ENCODE measurements around the gene NAA60.
A peak's percentile ranks its signal among the peaks of the same experiment; 100 is the strongest.

NAA60 gene

DNA sequence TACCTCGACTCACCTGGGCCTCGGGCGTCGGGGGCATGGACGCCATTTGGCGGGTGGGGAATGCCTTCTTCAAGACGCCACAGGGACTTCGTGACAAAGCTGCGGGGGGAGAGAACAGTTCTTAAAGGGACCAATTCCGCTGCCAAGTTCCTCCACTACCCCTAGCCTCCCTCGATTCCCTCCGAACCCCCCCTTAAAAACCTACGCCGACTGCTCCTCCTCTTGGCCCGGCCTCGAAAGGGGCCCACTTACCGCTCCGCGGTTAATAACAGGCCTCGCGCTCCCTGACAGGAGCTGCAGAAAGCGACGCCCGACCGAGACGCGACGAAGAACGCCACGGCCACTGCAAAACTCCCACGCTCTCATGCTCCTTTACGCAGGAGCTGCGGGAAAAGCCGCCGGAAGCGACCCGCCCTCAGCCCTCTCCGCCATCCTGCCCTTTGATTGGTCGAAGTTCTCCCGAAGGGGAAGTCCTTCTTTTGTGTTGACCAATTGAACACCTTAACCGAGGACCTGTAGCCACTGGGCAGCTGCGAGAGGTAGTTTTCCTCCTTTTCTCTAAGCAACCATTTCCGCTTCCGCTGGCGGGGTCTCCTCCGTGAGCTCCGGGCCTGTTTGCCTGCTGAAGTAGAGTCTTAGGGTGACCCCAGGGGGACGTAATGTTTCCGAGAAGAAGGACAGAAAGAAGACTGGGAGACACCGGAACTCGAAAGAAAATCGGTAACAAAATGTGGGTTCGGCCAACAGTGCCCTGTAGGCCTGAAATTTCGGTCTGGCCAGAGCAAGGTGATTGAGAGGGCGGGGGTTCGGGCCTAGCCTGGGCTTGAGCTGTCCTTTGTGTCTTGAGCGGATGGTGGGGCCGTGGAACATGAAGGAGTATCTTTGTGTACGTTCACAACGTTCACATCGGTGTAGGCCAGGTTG lies at the start of gene NAA60, which contains the start of gene ZNF597:
Gene NAA60 (plus strand): TSS at position 573 of the 924 bp plus-strand sequence. CDS start 32,548 bp downstream, outside the sequence.
Gene ZNF597 (minus strand): TSS at position 397 of the 924 bp plus-strand sequence. CDS start 351 bp downstream, at position 46.
- no peak for FAIRE-seq
- TF ChIP-seq, protein P1, sequence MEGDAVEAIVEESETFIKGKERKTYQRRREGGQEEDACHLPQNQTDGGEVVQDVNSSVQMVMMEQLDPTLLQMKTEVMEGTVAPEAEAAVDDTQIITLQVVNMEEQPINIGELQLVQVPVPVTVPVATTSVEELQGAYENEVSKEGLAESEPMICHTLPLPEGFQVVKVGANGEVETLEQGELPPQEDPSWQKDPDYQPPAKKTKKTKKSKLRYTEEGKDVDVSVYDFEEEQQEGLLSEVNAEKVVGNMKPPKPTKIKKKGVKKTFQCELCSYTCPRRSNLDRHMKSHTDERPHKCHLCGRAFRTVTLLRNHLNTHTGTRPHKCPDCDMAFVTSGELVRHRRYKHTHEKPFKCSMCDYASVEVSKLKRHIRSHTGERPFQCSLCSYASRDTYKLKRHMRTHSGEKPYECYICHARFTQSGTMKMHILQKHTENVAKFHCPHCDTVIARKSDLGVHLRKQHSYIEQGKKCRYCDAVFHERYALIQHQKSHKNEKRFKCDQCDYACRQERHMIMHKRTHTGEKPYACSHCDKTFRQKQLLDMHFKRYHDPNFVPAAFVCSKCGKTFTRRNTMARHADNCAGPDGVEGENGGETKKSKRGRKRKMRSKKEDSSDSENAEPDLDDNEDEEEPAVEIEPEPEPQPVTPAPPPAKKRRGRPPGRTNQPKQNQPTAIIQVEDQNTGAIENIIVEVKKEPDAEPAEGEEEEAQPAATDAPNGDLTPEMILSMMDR (IDR thresholded peaks at IDR 0.05; ENCODE audit: insufficient read depth, missing control alignments): no peak
- peak; percentile 60 for DNase-seq (ENCODE audit: insufficient read length, low spot score)

DNA sequence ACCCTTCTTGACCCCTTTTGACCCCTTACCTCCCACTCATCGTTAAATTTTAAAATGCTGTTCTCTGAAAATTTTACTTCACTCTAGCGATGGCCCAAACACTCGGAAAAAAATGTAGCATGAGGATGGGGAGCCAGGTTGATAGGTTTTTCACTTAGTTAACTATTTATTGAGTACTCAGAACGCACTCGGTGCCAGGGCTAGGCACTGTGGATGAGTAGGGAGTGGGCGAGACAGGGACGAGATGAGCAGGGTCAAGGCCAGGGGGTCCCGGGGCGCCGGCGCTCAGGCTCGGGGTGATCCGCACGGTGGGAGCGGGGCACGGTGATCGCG lies 43.1 kb upstream of the NAA60 start:
- DNase-seq (ENCODE audit: insufficient read length, low spot score) (no peak), FAIRE-seq (no peak)
- TF ChIP-seq, protein P1 (IDR thresholded peaks at IDR 0.05; ENCODE audit: insufficient read depth, missing control alignments): no peak

DNA sequence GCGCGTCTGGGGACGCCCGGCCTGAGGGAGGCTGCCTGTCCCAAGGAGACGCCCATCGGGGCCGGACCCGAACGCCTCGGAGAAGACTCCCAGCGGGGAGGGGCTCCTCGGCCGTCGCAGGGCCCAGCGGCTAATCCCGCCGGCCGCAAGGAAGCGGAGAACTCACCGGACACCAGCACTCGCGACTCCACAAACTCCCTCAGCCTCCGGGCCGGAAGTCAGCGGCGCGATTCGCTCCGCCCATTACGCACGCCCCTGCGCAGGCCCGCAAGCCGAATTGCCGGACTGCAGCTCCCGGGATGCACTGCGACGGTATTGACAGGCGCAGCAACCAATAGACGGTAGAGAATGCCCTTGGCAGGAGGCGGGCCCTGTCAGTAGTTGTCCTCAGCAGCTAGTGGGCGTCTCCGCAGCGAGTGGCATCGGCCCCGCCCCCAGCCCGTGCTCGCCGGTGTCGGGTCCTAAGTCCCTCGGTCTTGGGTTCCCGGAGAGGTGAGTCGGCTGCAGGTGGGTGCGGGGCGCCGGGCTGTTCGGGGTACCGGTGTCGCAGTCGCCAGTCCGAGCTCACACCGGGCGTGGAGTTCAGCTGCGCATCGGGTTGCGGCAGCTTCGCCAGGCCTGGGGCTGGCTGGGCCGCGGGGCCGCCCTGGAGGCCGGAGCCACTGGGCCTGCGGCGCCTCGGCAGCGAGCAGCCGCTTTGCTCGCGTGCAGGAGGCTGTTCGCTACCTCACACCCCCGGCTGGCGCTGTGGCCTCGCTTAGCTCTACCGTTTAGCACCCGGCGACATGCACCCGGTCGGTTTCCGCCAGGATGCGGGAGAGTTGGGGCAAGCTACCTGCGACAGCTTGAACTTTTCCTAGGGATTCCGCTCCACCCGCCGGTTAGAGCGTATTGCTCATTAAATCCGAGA lies 42.4 kb upstream of the NAA60 start, which contains the start of the genes ZNF174 and ZSCAN32:
Gene ZNF174 (plus strand): TSS at position 437 of the 910 bp plus-strand sequence. CDS start 790 bp downstream, outside the sequence.
Gene ZSCAN32 (minus strand): TSS at position 226 of the 910 bp plus-strand sequence. CDS start 3,447 bp downstream, outside the sequence.
- TF ChIP-seq, protein P1 (IDR thresholded peaks at IDR 0.05; ENCODE audit: insufficient read depth, missing control alignments): no peak
- no peak for FAIRE-seq
- DNase-seq (ENCODE audit: insufficient read length, low spot score): peak; percentile 98

DNA sequence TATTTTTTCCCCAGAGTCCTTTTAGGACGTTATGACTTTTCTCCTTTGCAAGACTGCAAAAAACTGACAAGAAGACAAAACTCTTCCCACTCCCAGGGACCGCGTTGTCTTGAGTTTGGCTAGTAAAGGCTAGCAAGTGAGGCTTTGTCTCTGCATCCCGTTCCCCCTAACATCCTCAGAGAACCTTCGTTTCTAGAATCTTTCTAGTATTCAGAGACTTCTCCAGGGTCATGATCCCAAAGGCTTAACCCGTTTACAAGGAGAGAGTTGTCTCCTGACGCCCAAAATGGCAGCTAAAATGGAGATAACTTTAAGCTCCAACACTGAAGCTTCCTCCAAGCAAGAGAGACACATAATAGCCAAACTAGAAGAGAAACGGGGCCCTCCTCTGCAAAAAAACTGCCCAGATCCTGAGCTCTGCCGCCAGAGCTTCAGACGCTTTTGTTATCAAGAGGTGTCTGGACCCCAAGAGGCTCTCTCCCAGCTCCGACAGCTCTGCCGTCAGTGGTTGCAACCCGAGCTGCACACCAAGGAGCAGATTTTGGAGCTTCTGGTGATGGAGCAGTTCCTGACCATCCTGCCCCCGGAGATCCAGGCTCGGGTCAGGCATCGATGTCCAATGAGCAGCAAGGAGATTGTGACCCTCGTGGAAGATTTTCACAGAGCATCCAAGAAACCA lies 41.6 kb upstream of the NAA60 start:
- FAIRE-seq (no peak), DNase-seq (ENCODE audit: insufficient read length, low spot score) (no peak)
- TF ChIP-seq, protein P1 (IDR thresholded peaks at IDR 0.05; ENCODE audit: insufficient read depth, missing control alignments): no peak

DNA sequence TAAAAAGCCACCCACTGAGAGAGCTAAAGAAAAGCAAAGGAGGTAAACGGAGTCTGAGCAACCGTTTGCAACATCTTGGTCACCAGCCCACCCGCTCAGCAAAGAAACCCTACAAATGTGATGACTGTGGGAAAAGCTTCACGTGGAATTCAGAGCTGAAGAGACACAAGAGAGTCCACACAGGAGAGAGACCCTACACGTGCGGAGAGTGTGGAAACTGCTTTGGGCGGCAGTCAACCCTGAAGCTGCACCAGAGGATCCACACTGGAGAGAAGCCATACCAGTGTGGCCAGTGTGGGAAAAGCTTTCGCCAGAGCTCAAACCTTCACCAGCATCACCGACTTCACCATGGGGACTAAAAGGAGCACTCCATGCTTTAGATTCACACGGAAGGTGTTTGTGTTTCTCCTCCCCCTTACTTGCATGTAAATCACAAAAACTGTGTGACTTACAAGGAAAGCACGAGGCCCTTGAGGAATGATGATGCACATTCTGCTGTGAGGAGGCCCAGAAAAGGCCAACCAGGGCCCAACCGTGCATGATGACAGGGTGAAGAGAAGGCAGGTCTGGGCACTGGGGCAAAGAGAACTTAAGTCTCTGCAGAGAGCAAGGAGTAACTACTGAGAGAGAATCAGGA lies 34.8 kb upstream of the NAA60 start:
- FAIRE-seq: no peak
- TF ChIP-seq, protein P1 (IDR thresholded peaks at IDR 0.05; ENCODE audit: insufficient read depth, missing control alignments): no peak
- DNase-seq (ENCODE audit: insufficient read length, low spot score): no peak

DNA sequence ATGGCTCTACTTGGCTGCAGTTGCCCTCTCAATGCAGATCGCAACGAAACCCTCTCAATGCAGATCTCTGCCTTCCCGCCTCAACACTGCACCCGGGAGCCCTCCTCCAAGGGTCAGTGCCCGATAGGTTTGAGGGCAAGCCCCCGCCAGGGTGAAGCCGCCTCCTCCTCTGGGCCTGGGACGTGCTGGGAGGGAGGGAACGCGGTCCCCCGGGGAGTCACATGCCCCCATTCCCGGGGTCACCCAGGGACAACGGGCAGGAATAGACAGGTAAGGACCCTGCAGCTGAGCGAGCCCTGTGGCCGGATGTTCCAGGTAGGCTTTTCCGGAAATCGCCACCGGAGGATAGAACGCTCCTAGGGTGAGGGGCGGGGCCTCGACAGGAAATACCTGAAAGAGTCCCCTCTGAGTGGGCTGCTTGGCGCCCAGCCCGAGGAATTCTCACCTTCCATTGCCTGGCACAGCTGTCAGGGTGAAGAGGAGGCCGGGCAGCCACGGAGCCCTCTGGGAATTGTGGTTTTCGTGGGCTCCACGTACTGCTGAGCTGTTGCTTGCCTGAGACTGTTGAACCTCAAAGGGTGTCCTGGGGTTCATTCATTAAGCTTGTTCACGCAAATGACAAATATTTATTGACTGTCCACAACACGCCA lies 29.6 kb upstream of the NAA60 start:
- no peak for FAIRE-seq
- TF ChIP-seq, protein P1 (IDR thresholded peaks at IDR 0.05; ENCODE audit: insufficient read depth, missing control alignments): no peak
- no peak for DNase-seq (ENCODE audit: insufficient read length, low spot score)

Data from D721Med (cell line).